CD4-positive, alpha-beta T cell treated with Interleukin-21 for 1 hour (primary cell): Measurements from ENCODE around the gene ADCY9.
"Not testable (repeated sequence)": the region's sequence is repeated elsewhere in the genome, so short reads cannot be mapped to it uniquely, and the experiment has no call there.

Experiments
- DNase-seq: peaks from one replicate; pipeline ENCODE4 v3.0.0-alpha.2; 2020

The ADCY9 gene

GRCh38 chr16:4064950-4065352 lies 51.3 kb downstream of the ADCY9 start:
- DNase-seq = peak; percentile 62

DNA sequence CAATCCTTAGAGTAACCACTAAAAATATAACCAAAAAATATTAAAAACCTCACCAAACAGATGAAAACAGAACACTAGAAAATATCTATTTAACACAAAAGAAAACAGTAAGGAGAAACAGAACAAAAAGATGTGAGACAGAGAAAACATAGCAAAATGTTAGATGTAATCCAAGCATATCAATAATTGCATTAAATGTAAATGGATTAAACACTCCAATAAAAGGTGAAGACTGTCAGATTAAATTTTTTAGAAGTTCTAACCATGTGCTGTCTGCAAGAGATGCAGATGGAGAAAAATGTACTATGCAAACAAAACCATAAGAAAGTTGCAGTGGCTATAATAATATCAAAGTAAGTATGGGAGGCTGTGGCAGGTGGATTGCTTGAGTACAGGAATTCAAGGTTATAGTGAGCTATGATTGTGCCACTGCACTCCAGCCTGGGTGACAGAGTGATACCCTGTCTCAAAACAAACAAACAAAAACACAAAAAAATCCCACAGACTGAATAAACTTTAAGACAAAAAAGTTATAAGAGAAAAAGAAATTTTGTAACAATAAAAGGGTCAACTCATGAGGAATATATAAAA lies 53.9 kb downstream of the ADCY9 start:
- DNase-seq = no peak

- no peak for DNase-seq
These were observed 55.4 kb downstream of the ADCY9 start for GRCh38 chr16:4060823-4061222.

DNA sequence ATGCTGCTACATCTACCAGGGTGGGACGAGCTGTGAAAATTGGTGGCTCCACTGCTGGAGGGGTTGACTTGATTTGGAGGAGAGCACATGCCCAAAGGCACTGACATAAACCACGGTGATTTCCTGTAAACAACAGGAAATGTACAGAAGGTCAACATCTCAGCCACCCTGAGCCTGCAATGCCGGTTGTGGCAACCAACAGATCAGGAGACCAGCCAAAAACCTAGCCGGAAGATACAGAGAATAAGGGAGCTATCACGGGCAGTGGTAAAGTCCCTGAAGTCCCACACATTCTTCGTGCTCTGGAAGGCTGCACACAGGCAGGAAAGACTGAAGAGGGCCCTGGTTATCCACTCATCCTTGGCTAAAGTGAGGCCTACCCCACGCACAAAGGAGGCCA lies 56.2 kb downstream of the ADCY9 start:
- DNase-seq = peak; percentile 53

DNA sequence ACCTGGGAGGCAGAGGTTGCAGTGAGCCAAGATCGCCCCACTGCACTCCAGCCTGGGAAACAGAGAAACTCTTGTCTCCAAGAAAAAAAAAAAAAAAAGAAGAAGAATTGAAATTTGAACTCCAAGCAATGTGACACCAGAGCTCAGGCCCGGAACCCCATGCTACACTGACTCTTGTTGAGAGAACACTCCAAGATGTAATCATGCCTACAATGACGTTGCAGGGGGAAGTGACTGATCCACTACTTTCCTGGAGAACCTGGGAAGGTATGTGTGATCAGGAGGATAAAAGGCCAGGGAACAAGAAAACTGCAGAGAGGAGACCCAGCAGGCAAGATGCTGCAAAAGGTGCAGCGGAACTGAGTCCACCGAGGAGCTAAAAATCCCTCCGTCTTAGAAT lies 57.9 kb downstream of the ADCY9 start:
- no peak for DNase-seq

- no peak for DNase-seq
These were observed 58.8 kb downstream of the ADCY9 start for GRCh38 chr16:4057439-4057877.

GRCh38 chr16:4056161-4057105 lies 59.8 kb downstream of the ADCY9 start:
- no peak for DNase-seq

GRCh38 chr16:4055748-4056147 lies 60.5 kb downstream of the ADCY9 start:
- DNase-seq = no peak

DNA sequence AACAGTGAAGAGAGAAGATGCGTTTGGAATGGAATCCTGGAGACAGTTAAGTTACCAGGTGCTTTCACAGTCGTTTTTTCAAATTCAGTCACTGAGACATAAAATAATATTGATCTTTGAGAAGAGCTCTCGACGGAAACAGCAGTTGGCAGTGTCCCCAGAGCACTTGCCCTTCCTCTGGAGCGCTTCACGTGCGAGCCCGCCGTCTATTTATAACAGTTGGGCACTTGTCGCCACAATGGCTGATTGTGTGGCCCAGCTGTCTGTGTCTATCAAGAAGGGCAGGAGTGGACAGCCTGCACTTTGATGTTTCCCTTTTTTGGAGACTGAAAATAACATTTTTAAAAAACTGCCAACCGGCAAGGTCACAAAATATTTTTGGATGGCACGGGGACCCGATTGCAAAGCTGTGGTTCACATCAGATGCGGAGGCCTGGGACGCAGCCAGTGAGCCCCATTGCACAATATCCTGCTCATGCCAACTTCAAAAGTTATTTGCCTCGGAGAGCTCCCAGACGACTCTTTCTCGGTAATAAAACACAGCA lies 62.9 kb downstream of the ADCY9 start:
- no peak for DNase-seq

- no peak for DNase-seq
These were observed 63.4 kb downstream of the ADCY9 start for GRCh38 chr16:4052801-4053293.

DNA sequence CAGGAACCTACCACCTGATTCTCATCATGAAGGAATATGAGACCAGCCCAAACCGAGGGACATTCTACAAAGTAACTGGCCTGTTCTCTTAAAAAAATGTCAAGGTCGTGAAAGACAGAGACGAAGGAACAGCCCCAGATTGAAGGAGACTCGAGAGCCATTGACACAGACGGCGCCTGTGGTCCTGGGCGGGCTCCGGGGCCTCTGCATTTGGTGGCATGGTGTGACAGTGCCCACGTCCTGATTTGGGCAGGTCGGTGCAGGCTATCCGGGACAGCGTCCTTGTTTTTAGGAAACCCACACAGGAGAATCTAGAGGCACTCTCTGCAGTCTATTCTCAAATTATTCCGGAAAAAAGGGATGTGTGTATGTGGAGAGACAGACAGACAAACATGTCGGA lies 64.1 kb downstream of the ADCY9 start:
- no peak for DNase-seq

- no peak for DNase-seq
These were observed 64.7 kb downstream of the ADCY9 start for GRCh38 chr16:4051591-4051990.

DNA sequence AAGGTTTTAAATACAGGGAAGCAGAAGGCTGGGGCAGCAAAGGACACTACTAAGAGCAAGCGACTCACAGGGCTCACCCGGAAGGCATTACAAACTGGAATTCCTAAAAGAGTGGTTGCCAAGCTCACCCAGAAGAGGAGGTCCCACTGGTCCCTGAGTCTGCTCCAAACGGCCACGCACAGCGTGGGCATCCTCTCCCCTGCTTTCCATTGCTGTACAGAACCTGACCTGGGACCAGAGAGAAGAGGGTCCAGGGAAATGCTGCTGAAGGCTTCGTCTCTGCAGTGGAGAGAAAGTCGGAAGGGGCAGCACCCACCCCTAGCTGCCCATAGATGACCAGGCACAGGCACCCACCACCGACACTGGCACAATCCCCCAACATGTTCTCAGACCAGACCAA lies 67.2 kb downstream of the ADCY9 start:
- no peak for DNase-seq

- no peak for DNase-seq
These were observed 67.8 kb downstream of the ADCY9 start for GRCh38 chr16:4048481-4048880.

GRCh38 chr16:4046221-4046620 lies 70.0 kb downstream of the ADCY9 start:
- no peak for DNase-seq

- not testable (repeated sequence) for DNase-seq
These were observed 70.7 kb downstream of the ADCY9 start for GRCh38 chr16:4045561-4045960.

GRCh38 chr16:4042581-4042980 lies 73.7 kb downstream of the ADCY9 start:
- DNase-seq = no peak

GRCh38 chr16:4038448-4038847 lies 77.8 kb downstream of the ADCY9 start:
- no peak for DNase-seq

GRCh38 chr16:4036952-4037351 lies 79.3 kb downstream of the ADCY9 start:
- DNase-seq = not testable (repeated sequence)

- DNase-seq = no peak
These were observed 81.3 kb downstream of the ADCY9 start for GRCh38 chr16:4034963-4035362.

DNA sequence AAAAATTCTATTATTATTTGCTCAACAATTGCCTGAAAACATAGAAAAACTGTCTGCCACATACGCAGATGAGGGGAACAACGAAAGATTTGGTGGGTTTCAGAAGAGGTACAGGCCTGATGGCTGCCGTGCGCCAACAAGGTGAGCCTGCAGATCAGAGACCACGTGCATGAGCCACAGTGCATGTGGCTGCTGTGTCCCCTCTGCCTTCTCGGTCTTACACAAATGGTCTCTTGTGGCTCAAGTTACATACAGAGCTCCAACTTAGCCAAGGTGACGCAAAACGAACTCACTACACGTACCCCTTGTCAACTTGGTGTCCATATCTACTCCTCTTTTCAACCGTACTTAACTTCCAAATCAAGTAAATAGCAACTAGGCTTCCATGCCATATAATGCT lies 82.3 kb downstream of the ADCY9 start:
- no peak for DNase-seq

- peak; percentile 20 for DNase-seq
These were observed 83.5 kb downstream of the ADCY9 start for GRCh38 chr16:4032768-4033167.

DNA sequence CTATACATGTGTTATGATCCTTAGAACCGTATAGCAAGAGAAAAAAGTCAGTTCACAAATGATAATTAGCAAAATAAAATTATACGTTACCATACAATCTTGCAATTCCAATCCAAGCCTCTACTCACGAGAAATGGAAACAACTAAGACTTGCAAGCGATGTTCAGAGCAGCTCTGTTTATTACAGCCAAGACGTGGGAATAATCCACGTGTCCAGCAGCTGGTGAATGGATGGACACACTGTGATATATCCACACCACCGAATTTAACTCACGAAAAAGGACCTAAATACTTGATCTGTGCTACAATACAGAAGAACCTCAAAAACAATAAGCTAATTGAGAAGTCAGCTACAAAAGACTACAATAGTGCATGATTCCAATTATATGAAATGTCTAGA lies 88.1 kb downstream of the ADCY9 start:
- no peak for DNase-seq

DNA sequence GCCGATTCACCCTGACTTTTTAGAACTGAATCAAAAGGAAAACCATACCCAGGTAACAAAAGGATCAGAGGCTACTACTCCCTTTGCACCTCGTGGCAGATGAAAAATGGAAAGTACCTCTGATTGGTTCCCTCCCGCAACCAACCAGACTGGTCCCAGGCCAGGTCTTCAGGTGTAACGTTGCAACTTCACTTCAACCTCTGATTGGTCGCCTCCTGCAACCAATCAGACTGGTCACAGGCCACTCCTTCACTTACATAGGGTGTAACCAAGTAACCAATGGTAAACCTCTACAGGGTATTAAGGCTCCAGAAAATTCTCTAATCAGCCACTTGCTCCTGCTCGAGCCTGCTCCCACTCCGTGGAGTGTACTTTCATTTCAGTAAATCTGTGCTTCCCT lies 89.4 kb downstream of the ADCY9 start:
- no peak for DNase-seq
